Neural cell (in vitro differentiated cells): ENCODE measurements around the gene ERMAP. TPM values are rescaled to one million over a fixed set of nuclear protein-coding genes. Genes with fewer than 3 reads are reported as not detected.

Source experiments
- H2AFZ ChIP-seq: fragments of 200-600, 300-800 bp; sonication (generic), shearing (Covaris generic); 2 replicates; pipeline ENCODE4 v1.6.0; 2014; ENCODE audit warnings: low read depth, mild to moderate bottlenecking, antibody characterized with exemption, low read length, moderate library complexity
- H3F3A ChIP-seq: fragments of 200-600 bp; shearing (Covaris generic); 2 replicates; pipeline ENCODE4 v1.6.1; 2016; ENCODE audit warnings: mild to moderate bottlenecking, moderate library complexity, mixed read lengths, antibody characterized with exemption, low read length; ENCODE audit not compliant: insufficient read depth, poor library complexity, severe bottlenecking
- H3K27ac ChIP-seq: fragments of 200-600, 300-800 bp; sonication (generic), shearing (Covaris generic); 2 replicates; pipeline ENCODE4 v1.5.1; 2014; ENCODE audit warnings: mild to moderate bottlenecking, low read length, moderate library complexity
- H3K27me3 ChIP-seq: fragments of 300-800, 200-600 bp; sonication (generic), shearing (Covaris generic); 2 replicates; pipeline ENCODE4 v1.6.0; 2014; ENCODE audit warnings: mild to moderate bottlenecking, low read depth, low read length, moderate library complexity; ENCODE audit not compliant: insufficient read depth
- H3K36me3 ChIP-seq: fragments of 300-800, 200-600 bp; sonication (generic), shearing (Covaris generic); 2 replicates; pipeline ENCODE4 v1.5.1; 2014; ENCODE audit warnings: mild to moderate bottlenecking, antibody characterized with exemption, low read length, moderate library complexity; ENCODE audit not compliant: insufficient read depth
- H3K4me2 ChIP-seq: fragments of 300-800, 200-600 bp; sonication (generic), shearing (Covaris generic); 2 replicates; pipeline ENCODE4 v1.6.0; 2014; ENCODE audit warnings: mild to moderate bottlenecking, low read length
- H3K4me3 ChIP-seq: fragments of 300-800, 200-600 bp; sonication (generic), shearing (Covaris generic); 2 replicates; pipeline ENCODE4 v1.5.1; 2014; ENCODE audit warnings: mild to moderate bottlenecking, low read length, moderate library complexity
- H3K79me2 ChIP-seq: fragments of 200-600 bp; shearing (Covaris generic); replicated peaks from 2 replicates; pipeline ENCODE4 v1.6.0; 2014; ENCODE audit warnings: mild to moderate bottlenecking, low read length, moderate library complexity; ENCODE audit not compliant: insufficient read depth
- H3K9ac ChIP-seq: fragments of 300-800, 200-600 bp; sonication (generic), shearing (Covaris generic); 2 replicates; pipeline ENCODE4 v1.6.1; 2016; ENCODE audit warnings: mild to moderate bottlenecking, low read length, mixed read lengths
- H3K9me2 ChIP-seq: fragments of 200-600 bp; shearing (Covaris generic); 2 replicates; pipeline ENCODE4 v1.6.1; 2016; ENCODE audit warnings: mild to moderate bottlenecking, low read length, mixed read lengths; ENCODE audit not compliant: insufficient read depth
- H3K9me3 ChIP-seq: fragments of 200-600, 300-800 bp; sonication (generic), shearing (Covaris generic); 2 replicates; pipeline ENCODE4 v1.6.1; 2016; ENCODE audit warnings: mild to moderate bottlenecking, mixed run types, low read length, moderate library complexity, mixed read lengths
- H4K20me1 ChIP-seq: fragments of 200-600 bp; shearing (Covaris generic); 2 replicates; pipeline ENCODE4 v1.6.1; 2016; ENCODE audit warnings: mild to moderate bottlenecking, mixed run types; ENCODE audit not compliant: insufficient read depth
- EP300 ChIP-seq: fragments of 450-650 bp; conservative IDR thresholded peaks from 2 replicates; pipeline ENCODE4 v1.6.1; 2014; ENCODE audit warnings: antibody characterized with exemption, mild to moderate bottlenecking, moderate library complexity; ENCODE audit not compliant: poor library complexity, severe bottlenecking
- EZH2 ChIP-seq: fragments of 200-600, 300-800 bp; shearing (Covaris generic), sonication (generic); IDR thresholded peaks from 2 replicates; pipeline ENCODE4 v1.6.1; 2014; ENCODE audit warnings: antibody characterized with exemption, low read length, borderline replicate concordance, mild to moderate bottlenecking; ENCODE audit not compliant: insufficient read depth, poor library complexity, severe bottlenecking
- MXI1 ChIP-seq: fragments of 450-650 bp; conservative IDR thresholded peaks from 2 replicates; pipeline ENCODE4 v1.6.1; 2014; ENCODE audit warnings: antibody characterized with exemption, mild to moderate bottlenecking; ENCODE audit not compliant: poor library complexity, severe bottlenecking
- POLR2AphosphoS5 ChIP-seq: IDR thresholded peaks from 2 replicates; pipeline ENCODE4 v1.6.1; 2012
- RAD21 ChIP-seq: fragments of 450-650 bp; conservative IDR thresholded peaks from 2 replicates; pipeline ENCODE4 v1.6.1; 2014; ENCODE audit warnings: antibody characterized with exemption, mild to moderate bottlenecking, moderate library complexity
- SMC3 ChIP-seq: fragments of 450-650 bp; conservative IDR thresholded peaks from 2 replicates; pipeline ENCODE4 v1.6.1; 2014; ENCODE audit warnings: antibody characterized with exemption, mild to moderate bottlenecking, moderate library complexity; ENCODE audit not compliant: poor library complexity
- TAF1 ChIP-seq: IDR thresholded peaks from 2 replicates; pipeline ENCODE4 v1.6.1; 2012; ENCODE audit warnings: low read depth
- polyA plus RNA-seq: library from polyadenylated mRNA; depleted of rRNA; stranded (reverse); fragments of >200 nt; gene quantifications from 2 replicates; pipeline ENCODE4 v1.2.3, GENCODE V29; 2014
- TF ChIP-seq, protein P1 (sequence below): fragments of 450-650 bp; IDR thresholded peaks from 2 replicates; pipeline ENCODE4 v1.5.1; 2014; ENCODE audit warnings: antibody characterized with exemption, mild to moderate bottlenecking, moderate library complexity; ENCODE audit not compliant: poor library complexity, severe bottlenecking
- TF ChIP-seq, protein P2 (sequence below): IDR thresholded peaks from 2 replicates; pipeline ENCODE4 v1.6.1; 2012; ENCODE audit warnings: borderline replicate concordance

ERMAP gene
- polyA plus RNA-seq, 1 donor from 2014 or later, result 10.6 TPM

DNA sequence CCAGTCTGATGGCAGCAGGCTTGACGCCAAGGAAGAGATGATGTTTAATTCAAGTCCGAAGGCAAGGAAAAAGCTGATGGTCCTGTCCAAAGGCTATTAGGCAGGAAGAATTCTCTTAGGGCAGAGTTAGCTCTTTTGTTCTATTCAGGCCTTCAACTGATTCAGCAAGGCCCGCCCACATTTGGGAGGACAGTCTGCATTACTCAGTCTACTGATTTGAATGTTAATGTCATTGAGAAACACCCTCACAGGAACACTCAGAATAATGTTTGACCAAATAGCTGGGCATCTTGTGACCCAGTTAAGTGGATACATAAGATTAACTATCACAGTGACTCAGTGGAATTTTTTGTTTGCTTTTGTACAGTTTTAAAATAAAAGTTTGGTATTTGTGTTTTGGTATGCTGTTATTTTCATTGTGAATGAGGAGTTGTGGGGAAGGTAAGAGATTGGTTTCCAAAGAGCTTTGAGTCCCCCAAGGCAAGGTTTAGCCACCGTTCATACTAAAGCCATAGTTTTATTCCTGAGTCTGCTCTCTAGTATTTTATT lies 27.7 kb downstream of the ERMAP start:
- no peak overlapping the region for H3K9ac ChIP-seq
- TF ChIP-seq, protein P1, sequence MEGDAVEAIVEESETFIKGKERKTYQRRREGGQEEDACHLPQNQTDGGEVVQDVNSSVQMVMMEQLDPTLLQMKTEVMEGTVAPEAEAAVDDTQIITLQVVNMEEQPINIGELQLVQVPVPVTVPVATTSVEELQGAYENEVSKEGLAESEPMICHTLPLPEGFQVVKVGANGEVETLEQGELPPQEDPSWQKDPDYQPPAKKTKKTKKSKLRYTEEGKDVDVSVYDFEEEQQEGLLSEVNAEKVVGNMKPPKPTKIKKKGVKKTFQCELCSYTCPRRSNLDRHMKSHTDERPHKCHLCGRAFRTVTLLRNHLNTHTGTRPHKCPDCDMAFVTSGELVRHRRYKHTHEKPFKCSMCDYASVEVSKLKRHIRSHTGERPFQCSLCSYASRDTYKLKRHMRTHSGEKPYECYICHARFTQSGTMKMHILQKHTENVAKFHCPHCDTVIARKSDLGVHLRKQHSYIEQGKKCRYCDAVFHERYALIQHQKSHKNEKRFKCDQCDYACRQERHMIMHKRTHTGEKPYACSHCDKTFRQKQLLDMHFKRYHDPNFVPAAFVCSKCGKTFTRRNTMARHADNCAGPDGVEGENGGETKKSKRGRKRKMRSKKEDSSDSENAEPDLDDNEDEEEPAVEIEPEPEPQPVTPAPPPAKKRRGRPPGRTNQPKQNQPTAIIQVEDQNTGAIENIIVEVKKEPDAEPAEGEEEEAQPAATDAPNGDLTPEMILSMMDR, result no peak
- no peak for TF ChIP-seq SMC3
- H3K4me3 ChIP-seq, result no peak overlapping the region
- H4K20me1 ChIP-seq, result no peaks in the 10 kb centered on the region
- no peak overlapping the region for H3K4me2 ChIP-seq
- no peaks in the 10 kb centered on the region for H3K9me3 ChIP-seq
- H3K36me3 ChIP-seq, result no peaks in the 10 kb centered on the region
- peaks cover 16% of the 10 kb centered on the region for H3K79me2 ChIP-seq
- H2AFZ ChIP-seq, result no peak overlapping the region
- no peaks in the 10 kb centered on the region for H3K9me2 ChIP-seq
- H3K27me3 ChIP-seq, result no peaks in the 10 kb centered on the region
- H3K27ac ChIP-seq, result no peak overlapping the region
- no peaks in the 10 kb centered on the region for H3F3A ChIP-seq

DNA sequence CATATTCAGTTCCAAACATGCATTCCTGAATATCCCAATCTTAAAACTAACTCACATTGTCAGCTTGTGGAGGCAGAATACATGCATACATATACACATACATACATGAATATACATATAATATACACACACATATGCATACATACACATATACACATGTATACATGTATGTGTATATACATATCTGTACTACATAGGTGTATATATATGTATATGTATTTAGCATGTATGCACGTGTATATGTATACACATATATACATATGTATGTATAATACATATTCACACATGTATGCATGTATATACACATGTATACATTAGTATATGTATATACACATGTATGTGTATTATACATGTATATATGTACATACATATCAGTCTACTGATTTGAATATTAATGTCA lies 28.3 kb downstream of the ERMAP start:
- H2AFZ ChIP-seq, result no peak overlapping the region
- TF ChIP-seq, protein P1, result no peak
- TF ChIP-seq EZH2, result no peak
- no peak for TF ChIP-seq POLR2AphosphoS5
- no peak for TF ChIP-seq EP300
- no peak for TF ChIP-seq SMC3
- no peak for TF ChIP-seq RAD21
- TF ChIP-seq, protein P2, sequence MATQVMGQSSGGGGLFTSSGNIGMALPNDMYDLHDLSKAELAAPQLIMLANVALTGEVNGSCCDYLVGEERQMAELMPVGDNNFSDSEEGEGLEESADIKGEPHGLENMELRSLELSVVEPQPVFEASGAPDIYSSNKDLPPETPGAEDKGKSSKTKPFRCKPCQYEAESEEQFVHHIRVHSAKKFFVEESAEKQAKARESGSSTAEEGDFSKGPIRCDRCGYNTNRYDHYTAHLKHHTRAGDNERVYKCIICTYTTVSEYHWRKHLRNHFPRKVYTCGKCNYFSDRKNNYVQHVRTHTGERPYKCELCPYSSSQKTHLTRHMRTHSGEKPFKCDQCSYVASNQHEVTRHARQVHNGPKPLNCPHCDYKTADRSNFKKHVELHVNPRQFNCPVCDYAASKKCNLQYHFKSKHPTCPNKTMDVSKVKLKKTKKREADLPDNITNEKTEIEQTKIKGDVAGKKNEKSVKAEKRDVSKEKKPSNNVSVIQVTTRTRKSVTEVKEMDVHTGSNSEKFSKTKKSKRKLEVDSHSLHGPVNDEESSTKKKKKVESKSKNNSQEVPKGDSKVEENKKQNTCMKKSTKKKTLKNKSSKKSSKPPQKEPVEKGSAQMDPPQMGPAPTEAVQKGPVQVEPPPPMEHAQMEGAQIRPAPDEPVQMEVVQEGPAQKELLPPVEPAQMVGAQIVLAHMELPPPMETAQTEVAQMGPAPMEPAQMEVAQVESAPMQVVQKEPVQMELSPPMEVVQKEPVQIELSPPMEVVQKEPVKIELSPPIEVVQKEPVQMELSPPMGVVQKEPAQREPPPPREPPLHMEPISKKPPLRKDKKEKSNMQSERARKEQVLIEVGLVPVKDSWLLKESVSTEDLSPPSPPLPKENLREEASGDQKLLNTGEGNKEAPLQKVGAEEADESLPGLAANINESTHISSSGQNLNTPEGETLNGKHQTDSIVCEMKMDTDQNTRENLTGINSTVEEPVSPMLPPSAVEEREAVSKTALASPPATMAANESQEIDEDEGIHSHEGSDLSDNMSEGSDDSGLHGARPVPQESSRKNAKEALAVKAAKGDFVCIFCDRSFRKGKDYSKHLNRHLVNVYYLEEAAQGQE, result no peak
- TF ChIP-seq TAF1, result no peak
- no peak for TF ChIP-seq MXI1

More for the DNA sequence above, 28.3 kb downstream of the ERMAP start:
- Histone ChIP-seq H3K36me3 (no peaks in the 10 kb centered on the region), H3K4me2 (no peak overlapping the region), H3K27ac (no peak overlapping the region), H3K9me3 (no peaks in the 10 kb centered on the region), H4K20me1 (no peaks in the 10 kb centered on the region), H3K9ac (no peak overlapping the region), H3K27me3 (no peaks in the 10 kb centered on the region), H3F3A (no peaks in the 10 kb centered on the region), H3K4me3 (no peak overlapping the region), H3K9me2 (no peaks in the 10 kb centered on the region), H3K79me2 (peaks cover 16% of the 10 kb centered on the region)
